ENCODE measurements around the gene GLB1L. TPM values are rescaled to one million over a fixed set of nuclear protein-coding genes. Genes with fewer than 3 reads are reported as not detected.
"Not testable (repeated sequence)": the region's sequence is repeated elsewhere in the genome, so short reads cannot be mapped to it uniquely, and the experiment has no call there.

Gene GLB1L
- total RNA-seq, 1 donor from 2014 or later = 11.6 TPM

DNA sequence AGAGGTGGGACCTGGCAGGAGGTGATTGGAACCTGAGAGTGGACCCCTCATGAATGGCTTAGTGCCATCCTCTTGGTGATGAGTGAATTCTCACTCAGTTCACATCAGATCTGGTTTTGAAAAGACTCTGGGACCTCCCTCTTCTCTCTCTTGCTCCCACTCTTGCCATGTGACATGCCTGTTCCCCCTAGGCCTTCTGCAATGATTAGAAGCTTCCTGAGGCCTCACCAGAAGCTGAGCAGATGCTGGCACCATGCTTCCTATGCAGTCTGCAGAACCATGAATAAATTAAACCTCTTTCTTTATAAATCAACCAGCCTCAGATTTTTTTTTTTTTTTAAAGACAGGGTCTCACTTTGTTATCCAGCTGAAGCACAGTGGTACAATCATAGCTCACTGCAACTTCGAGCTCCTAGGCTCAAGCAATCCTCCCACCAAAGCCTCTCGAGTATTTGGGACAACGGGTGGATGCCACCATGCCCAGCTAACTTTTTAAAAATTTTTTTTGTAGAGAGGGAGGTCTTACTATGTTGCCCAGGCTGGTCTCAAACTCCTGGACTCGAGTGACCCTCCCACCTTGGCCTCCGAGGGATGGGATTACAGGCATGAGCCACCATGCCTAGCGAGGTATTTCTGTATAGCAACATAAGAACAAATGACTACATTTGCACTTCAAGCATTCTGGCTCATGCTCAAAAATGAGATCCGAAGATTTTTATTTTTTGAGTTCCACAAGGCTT lies 40.6 kb downstream of the GLB1L start:
- peaks cover under 1% of the 10 kb centered on the region for H3K27me3 Mint-ChIP-seq (ENCODE audit: low read depth)
- no peak for TF ChIP-seq CTCF (IDR thresholded peaks at IDR 0.05; ENCODE audit: unreplicated experiment)
- peak overlapping the region; percentile 34 for H3K27ac Mint-ChIP-seq
- DNase-seq (ENCODE audit: low spot score in 2 of 2, unreplicated experiment in 2 of 2) = no peak
- no peak overlapping the region for H3K4me3 Mint-ChIP-seq
- no peaks in the 10 kb centered on the region for H3K9me3 Mint-ChIP-seq
- peaks cover 1% of the 10 kb centered on the region for H3K36me3 Mint-ChIP-seq
- peaks cover 18% of the 10 kb centered on the region for H3K4me1 Mint-ChIP-seq

DNA sequence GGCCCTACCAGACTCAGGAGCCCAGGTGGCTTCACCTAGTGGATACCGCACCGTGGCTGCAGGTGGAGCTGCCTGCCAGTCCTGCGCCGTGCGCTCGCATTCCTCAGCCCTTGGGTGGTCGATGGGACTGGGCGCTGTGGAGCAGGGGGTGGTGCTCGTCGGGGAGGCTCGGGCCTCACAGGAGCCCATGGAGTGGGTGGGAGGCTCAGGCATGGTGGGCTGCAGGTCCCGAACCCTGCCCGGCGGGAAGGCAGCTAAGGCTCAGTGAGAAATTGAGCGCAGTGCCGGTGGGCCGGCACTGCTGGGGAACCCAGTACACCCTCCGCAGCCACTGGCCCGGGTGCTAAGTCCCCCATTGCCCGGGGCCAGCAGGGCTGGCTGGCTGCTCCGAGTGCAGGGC lies 43.9 kb downstream of the GLB1L start:
- DNase-seq (ENCODE audit: low spot score in 2 of 2, unreplicated experiment in 2 of 2); H3K4me3 Mint-ChIP-seq; H3K9me3 Mint-ChIP-seq; H3K36me3 Mint-ChIP-seq; H3K27me3 Mint-ChIP-seq (ENCODE audit: low read depth); H3K27ac Mint-ChIP-seq; H3K4me1 Mint-ChIP-seq: not testable (repeated sequence)

GRCh38 chr2:219200502-219201326 lies 44.5 kb downstream of the GLB1L start:
- not testable (repeated sequence) for H3K4me3 Mint-ChIP-seq; H3K27ac Mint-ChIP-seq; DNase-seq (ENCODE audit: low spot score in 2 of 2, unreplicated experiment in 2 of 2); H3K9me3 Mint-ChIP-seq; H3K4me1 Mint-ChIP-seq; H3K36me3 Mint-ChIP-seq; H3K27me3 Mint-ChIP-seq (ENCODE audit: low read depth)

GRCh38 chr2:219199470-219200211 lies 45.6 kb downstream of the GLB1L start:
- peaks cover 15% of the 10 kb centered on the region for H3K27me3 Mint-ChIP-seq (ENCODE audit: low read depth)
- H3K27ac Mint-ChIP-seq = no peak overlapping the region
- DNase-seq (ENCODE audit: low spot score in 2 of 2, unreplicated experiment in 2 of 2) = no peak
- no peaks in the 10 kb centered on the region for H3K9me3 Mint-ChIP-seq
- H3K36me3 Mint-ChIP-seq = no peaks in the 10 kb centered on the region
- H3K4me1 Mint-ChIP-seq = no peaks in the 10 kb centered on the region
- no peak overlapping the region for H3K4me3 Mint-ChIP-seq
- TF ChIP-seq CTCF (IDR thresholded peaks at IDR 0.05; ENCODE audit: unreplicated experiment) = no peak

- H3K4me3 Mint-ChIP-seq = no peak overlapping the region
- no peaks in the 10 kb centered on the region for H3K9me3 Mint-ChIP-seq
These were observed 46.3 kb downstream of the GLB1L start for GRCh38 chr2:219198974-219199373.

DNA sequence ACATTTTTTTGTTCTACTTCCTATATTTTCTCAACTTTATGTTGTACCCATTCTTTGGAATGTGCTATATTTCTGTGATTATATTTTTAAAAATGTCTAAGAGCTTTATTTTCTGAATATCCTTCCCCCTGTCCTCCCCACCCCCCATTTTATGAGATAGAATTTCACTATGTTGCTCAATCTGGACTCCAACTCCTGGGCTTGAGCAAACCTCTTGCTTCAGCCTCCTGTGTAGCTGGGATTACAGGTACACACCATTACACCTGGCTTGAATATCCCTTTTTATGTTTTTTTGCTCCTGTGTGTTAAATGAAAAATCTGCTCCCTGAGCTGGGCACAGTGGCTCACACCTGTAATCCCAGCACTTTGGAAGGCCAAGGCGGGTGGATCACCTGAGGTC lies 47.9 kb downstream of the GLB1L start:
- Mint-ChIP-seq H3K27me3 (ENCODE audit: low read depth) (peaks cover 15% of the 10 kb centered on the region), H3K4me1 (no peaks in the 10 kb centered on the region), H3K4me3 (no peak overlapping the region), H3K9me3 (no peaks in the 10 kb centered on the region), H3K36me3 (no peaks in the 10 kb centered on the region), H3K27ac (no peak overlapping the region)
- DNase-seq (ENCODE audit: low spot score in 2 of 2, unreplicated experiment in 2 of 2) = no peak
- TF ChIP-seq CTCF (IDR thresholded peaks at IDR 0.05; ENCODE audit: unreplicated experiment) = no peak

More at GRCh38 chr2:219198974-219199373, 46.3 kb downstream of the GLB1L start:
- Mint-ChIP-seq H3K27ac (no peak overlapping the region), H3K36me3 (no peaks in the 10 kb centered on the region), H3K27me3 (ENCODE audit: low read depth) (peaks cover 15% of the 10 kb centered on the region), H3K4me1 (no peaks in the 10 kb centered on the region)
- DNase-seq (ENCODE audit: low spot score in 2 of 2, unreplicated experiment in 2 of 2) = no peak
- TF ChIP-seq CTCF (IDR thresholded peaks at IDR 0.05; ENCODE audit: unreplicated experiment) = no peak
